Heart left ventricle (tissue), 13 donors: ENCODE results near the gene MYO16.

Experiments
- CTCF ChIP-seq, 12 donors: fragments of 200-600 bp; sonication (generic) in 4 of 12; IDR thresholded peaks; one replicate each; pipeline versions ENCODE4 v1.5.0 to v1.8.0; 2018 to 2022; ENCODE audit warnings: antibody characterized with exemption in 12 of 12, mild to moderate bottlenecking in 5 of 12
- POLR2A ChIP-seq, 2 donors: fragments of 450-650 bp; IDR thresholded peaks; one replicate each; pipeline ENCODE4 v1.6.1; 2017; ENCODE audit warnings: antibody characterized with exemption in 2 of 2, mild to moderate bottlenecking in 2 of 2, moderate library complexity in 2 of 2
- donor health status: ischemic (EF 13 %, LVEDD 7.1; RV severe dilation, severe dysfunction).
- donor health status: DM: no; HTN: yes; CAD: no.
- donor health status: DM: no; HTN: no; CAD: no.
- donor health status: ischemic (EF 25% LVEDD 6.9; RV normal size, moderate dysfunction).
- donor health status: ischemic (EF 25% LVEDD 5.7; RV mildly dilated, moderate dysfunction).
- donor health status: ischemic (EF 35%, LVEDD 5.7; RV mildly dilated, moderate dysfunction).
- donor health status: nonischemic (EF 11% LVEDD 7.7; RV severe dilation, severe dysfunction).
- donor health status: DM: yes; HTN: yes; CAD: no.
- donor health status: PGD.
- donor health status: ischemic (EF 29% LVEDD 5.4; RV normal size, mild dysfunction).
- donor health status: nonischemic (EF 23%, LVEDD 6.1; RV moderate dilation, normal function).

DNA sequence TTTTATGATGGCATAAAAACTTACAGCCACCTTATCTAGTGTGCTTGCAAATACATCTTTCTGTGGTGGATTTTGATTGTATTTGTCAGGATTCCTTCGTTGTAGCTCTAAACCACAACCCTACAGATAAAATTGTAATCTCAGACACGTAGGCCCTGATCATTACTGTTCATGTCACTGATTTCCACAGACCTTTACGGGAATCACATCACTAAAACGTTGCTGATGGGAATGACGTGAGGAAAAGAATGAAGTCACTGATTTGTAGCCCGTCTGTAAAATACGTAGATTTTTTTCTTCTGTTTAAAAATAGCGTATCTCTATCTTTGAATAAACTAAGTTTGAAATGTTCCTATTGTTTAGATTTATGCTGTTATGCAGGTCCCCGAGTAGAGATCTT, 399.2 kb downstream of the MYO16 start:
- TF ChIP-seq CTCF (IDR thresholded peaks at IDR 0.05) (no peak), POLR2A (IDR thresholded peaks at IDR 0.05) (no peak)
